Vagina (tissue), 2 donors: ENCODE data around the gene UST. TPM values are rescaled to one million over a fixed set of nuclear protein-coding genes. Genes with fewer than 3 reads are reported as not detected.
A peak's percentile ranks its signal among the peaks of the same experiment; 100 is the strongest.
"Not testable (repeated sequence)": the region's sequence is repeated elsewhere in the genome, so short reads cannot be mapped to it uniquely, and the experiment has no call there.

Source experiments
- DNase-seq, 2 donors: peaks; one replicate each; pipeline ENCODE4 v3.0.0-alpha.2; 2017; ENCODE audit errors: extremely low spot score in 2 of 2
- H3K27ac ChIP-seq: fragments of 200-600 bp; sonication (generic); one replicate; pipeline ENCODE4 v1.5.1; 2019
- H3K27me3 ChIP-seq: fragments of 200-600 bp; sonication (generic); one replicate; pipeline ENCODE4 v1.5.1; 2019
- H3K36me3 ChIP-seq, 2 donors: fragments of 200-600 bp; sonication (generic); one replicate each; pipeline ENCODE4 v1.5.1; 2017 to 2019
- H3K4me1 ChIP-seq: fragments of 200-600 bp; sonication (generic); one replicate; pipeline ENCODE4 v1.5.1; 2019
- H3K4me3 ChIP-seq, 2 donors: fragments of 200-600 bp; sonication (generic); 1 replicate in 1 of 2; 2 replicates in 1 of 2; pipeline ENCODE4 v1.5.1; 2016 to 2019
- H3K9me3 ChIP-seq: fragments of 200-600 bp; sonication (generic); one replicate; pipeline ENCODE4 v1.5.1; 2019
- POLR2A ChIP-seq, 2 donors: fragments of 450-650 bp; IDR thresholded peaks; one replicate each; pipeline ENCODE4 v1.6.1; 2017; ENCODE audit warnings: antibody characterized with exemption in 2 of 2, mild to moderate bottlenecking in 2 of 2, moderate library complexity in 2 of 2
- POLR2AphosphoS5 ChIP-seq, 2 donors: sonication (generic); formaldehyde crosslinking; IDR thresholded peaks; one replicate each; pipeline ENCODE4 v1.9.0; 2017; ENCODE audit warnings: antibody characterized with exemption in 2 of 2, mild to moderate bottlenecking in 2 of 2, low read depth in 1 of 2; ENCODE audit not compliant: insufficient read depth in 1 of 2
- intact Hi-C: fragments of 100-400 bp; cut with DNase I; formaldehyde crosslinking; loops from one replicate; pipeline ENCODE4 v1.15.1; 2023
- total RNA-seq: library from RNA; depleted of rRNA; stranded (reverse); fragments of >200 nt; gene quantifications from one replicate; pipeline ENCODE4 v1.2.3, GENCODE V29; 2016
- TF ChIP-seq, protein P1 (sequence below), 3 experiments: fragments of 450-650 bp in 2 of 3; fragments of 200-600 bp in 1 of 3; sonication (generic) in 1 of 3; IDR thresholded peaks; one replicate each; pipeline ENCODE4 v1.5.1; 2017 to 2019; ENCODE audit warnings: antibody characterized with exemption in 3 of 3, mild to moderate bottlenecking in 2 of 3, moderate library complexity in 2 of 3

UST gene
- total RNA-seq, 1 donor from 2014 or later = 14.2 TPM

DNA sequence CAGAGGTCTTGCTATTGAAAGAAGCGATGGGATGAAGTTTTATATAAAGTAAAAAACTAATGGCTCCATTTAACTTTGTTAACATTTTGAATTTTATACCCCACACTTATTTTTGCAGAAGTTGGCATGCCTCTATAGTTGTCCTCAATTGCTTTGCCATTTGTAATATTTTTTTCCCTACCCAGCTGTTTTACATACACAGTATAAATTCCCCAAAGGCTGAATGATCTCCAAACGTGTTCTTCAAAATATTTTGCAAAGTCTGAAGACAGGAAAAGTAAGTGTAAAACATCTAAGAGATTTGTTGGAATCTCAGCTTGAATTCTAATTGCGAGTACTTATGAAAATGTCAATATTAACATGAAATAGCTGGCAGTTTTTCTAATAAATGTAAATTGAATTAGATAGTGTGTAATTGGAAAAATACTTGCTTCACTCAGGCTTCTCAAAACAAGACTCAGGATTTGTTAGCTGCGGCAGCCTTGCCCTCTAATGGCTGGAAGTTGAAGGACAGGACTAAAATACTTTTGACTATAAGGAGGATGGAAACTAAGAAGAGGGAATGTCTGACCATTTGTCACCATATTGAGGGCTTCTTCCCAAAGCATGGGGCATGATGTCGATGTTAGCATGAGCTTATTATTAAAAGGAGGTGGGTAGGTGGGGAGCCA lies 226.8 kb downstream of the UST start:
- Histone ChIP-seq H3K27me3 (no peaks in the 10 kb centered on the region), H3K36me3 (no peaks in the 10 kb centered on the region), H3K27ac (peak overlapping the region; percentile 21), H3K4me1 (no peaks in the 10 kb centered on the region), H3K9me3 (no peaks in the 10 kb centered on the region), H3K4me3 (no peak overlapping the region)
- intact Hi-C loops = loop anchor here (10.0 kb wide), 1 partner anchor 399 kb away; no protein-coding TSS in a partner anchor
- no peak for DNase-seq
- TF ChIP-seq, protein P1, sequence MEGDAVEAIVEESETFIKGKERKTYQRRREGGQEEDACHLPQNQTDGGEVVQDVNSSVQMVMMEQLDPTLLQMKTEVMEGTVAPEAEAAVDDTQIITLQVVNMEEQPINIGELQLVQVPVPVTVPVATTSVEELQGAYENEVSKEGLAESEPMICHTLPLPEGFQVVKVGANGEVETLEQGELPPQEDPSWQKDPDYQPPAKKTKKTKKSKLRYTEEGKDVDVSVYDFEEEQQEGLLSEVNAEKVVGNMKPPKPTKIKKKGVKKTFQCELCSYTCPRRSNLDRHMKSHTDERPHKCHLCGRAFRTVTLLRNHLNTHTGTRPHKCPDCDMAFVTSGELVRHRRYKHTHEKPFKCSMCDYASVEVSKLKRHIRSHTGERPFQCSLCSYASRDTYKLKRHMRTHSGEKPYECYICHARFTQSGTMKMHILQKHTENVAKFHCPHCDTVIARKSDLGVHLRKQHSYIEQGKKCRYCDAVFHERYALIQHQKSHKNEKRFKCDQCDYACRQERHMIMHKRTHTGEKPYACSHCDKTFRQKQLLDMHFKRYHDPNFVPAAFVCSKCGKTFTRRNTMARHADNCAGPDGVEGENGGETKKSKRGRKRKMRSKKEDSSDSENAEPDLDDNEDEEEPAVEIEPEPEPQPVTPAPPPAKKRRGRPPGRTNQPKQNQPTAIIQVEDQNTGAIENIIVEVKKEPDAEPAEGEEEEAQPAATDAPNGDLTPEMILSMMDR (IDR thresholded peaks at IDR 0.05) = peak in 2 of 3 experiments; percentile 7 to 23
- no peak for TF ChIP-seq POLR2AphosphoS5 (IDR thresholded peaks at IDR 0.05; ENCODE audit: insufficient read depth in 1 of 2, low read depth in 1 of 2)

DNA sequence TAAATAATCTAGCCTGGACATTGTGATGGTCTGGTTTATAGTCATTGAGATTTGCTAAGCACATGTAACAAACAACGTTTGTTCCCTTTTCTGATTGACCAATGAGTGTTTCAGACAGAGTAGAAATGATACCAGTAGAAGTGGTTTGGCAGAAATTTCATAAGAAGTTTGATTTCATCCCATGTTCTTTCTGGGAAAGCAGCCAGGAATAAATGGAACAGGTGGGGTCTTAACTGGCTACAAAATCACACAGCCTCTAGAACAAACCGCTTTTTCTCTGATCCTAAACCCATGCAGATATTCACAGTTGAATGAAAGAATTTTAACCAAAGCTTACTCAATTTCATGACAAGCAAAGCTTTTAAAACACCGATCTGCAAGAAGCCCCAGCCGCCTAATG lies 227.5 kb downstream of the UST start:
- Histone ChIP-seq H3K4me3 (no peak overlapping the region), H3K27ac (no peak overlapping the region), H3K27me3 (no peaks in the 10 kb centered on the region)

DNA sequence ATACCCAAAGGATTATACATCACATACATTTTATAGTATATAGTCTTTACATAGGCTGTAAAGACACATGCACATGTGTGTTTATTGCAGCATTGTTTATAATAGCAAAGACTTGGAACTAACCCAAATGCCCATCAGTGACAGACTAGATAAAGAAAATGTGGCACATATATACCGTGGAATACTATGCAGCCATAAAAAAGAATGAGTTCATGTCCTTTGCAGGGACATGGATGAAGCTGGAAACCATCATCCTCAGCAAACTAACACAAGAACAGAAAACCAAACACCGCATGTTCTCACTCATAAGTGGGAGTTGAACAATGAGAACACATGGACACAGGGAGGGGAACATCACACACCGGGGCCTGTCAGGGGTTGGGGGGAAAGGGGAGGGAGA lies 231.5 kb downstream of the UST start:
- DNase-seq, H3K4me1 ChIP-seq, H3K36me3 ChIP-seq, H3K27ac ChIP-seq, H3K4me3 ChIP-seq, H3K9me3 ChIP-seq, H3K27me3 ChIP-seq: not testable (repeated sequence)
- intact Hi-C loops = loop anchor here (10.0 kb wide), 1 partner anchor 403 kb away; no protein-coding TSS in a partner anchor

More for the DNA sequence above, 227.5 kb downstream of the UST start:
- Histone ChIP-seq H3K4me1 (no peaks in the 10 kb centered on the region), H3K9me3 (no peaks in the 10 kb centered on the region), H3K36me3 (no peaks in the 10 kb centered on the region)
- intact Hi-C loops = loop anchor here (10.0 kb wide), 1 partner anchor 400 kb away; no protein-coding TSS in a partner anchor
- no peak for DNase-seq
- no peak for TF ChIP-seq POLR2A (IDR thresholded peaks at IDR 0.05)
- no peak for TF ChIP-seq POLR2AphosphoS5 (IDR thresholded peaks at IDR 0.05; ENCODE audit: insufficient read depth in 1 of 2, low read depth in 1 of 2)
- TF ChIP-seq, protein P1 (IDR thresholded peaks at IDR 0.05) = no peak

DNA sequence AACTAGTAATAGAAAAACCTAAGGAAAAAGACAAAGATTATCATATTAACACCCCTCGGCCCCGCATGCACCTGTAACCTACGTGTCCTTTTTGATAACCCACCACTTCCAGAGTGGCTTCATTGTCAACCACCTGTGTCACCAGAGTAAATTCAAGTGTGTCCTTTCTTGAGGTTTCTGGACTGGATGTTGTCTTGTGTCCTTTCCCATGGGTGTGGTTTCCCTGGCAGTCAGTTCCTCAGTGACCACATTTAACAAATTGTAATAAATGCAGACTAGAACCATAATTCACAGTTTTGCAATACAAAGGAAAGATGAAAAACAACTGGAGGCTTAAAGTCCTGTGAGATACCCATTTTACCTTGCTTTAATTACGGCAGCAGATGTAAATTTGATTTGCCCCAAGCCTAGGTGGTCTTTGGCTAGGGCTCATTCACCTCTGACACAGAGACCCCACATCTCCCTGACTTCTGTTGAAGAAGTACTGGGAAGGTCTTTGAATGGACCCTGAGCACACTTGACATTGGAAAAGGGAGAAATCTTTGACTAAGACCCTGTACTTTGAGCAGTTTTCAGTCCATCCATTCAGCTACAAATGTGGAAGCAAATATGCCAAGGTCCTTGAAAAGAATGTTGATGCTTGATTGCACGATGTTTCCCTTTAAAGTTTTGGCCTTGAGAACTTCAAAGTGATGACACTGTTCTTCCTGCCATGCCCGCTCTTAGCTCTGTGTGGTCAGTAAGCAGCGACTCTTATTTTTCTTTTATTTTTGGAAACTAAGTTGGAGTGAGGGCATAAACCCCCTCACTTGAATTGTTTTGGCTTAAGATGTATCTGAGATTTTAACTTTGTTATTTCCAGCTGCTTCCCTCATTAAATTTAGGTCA lies 232.4 kb downstream of the UST start:
- H3K27ac ChIP-seq = no peak overlapping the region
- intact Hi-C loops = loop anchor here (10.0 kb wide), 1 partner anchor 404 kb away; no protein-coding TSS in a partner anchor

DNA sequence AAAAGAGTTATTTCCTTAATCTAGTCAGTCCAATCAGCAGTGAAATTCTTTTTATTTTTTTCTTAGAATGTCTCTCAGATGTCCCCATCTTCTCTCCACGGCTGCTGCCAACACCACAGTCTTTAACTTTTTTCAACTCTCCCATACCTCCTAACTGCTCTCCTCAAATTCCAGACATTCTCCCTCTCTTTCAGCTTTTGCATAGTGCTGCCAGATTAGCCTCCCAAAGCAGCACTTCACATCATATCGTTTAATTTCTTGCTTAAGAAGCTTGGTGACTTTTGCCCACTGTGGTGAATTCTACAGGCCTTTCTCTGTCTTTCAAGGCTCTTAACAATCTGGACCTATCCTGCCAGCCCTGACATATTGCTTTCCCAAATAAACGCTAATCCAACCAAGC lies 233.4 kb downstream of the UST start:
- no peaks in the 10 kb centered on the region for H3K9me3 ChIP-seq
- intact Hi-C loops = no loop called here

More for the DNA sequence above, 232.4 kb downstream of the UST start:
- Histone ChIP-seq H3K9me3 (no peaks in the 10 kb centered on the region), H3K36me3 (no peaks in the 10 kb centered on the region), H3K27me3 (no peaks in the 10 kb centered on the region), H3K4me3 (no peak overlapping the region), H3K4me1 (no peaks in the 10 kb centered on the region)
- no peak for DNase-seq
- TF ChIP-seq POLR2AphosphoS5 (IDR thresholded peaks at IDR 0.05; ENCODE audit: insufficient read depth in 1 of 2, low read depth in 1 of 2) (no peak), POLR2A (IDR thresholded peaks at IDR 0.05) (no peak)
- TF ChIP-seq, protein P1 (IDR thresholded peaks at IDR 0.05) = no peak

More for the DNA sequence above, 233.4 kb downstream of the UST start:
- Histone ChIP-seq H3K27me3 (no peaks in the 10 kb centered on the region), H3K27ac (no peak overlapping the region), H3K4me3 (no peak overlapping the region), H3K4me1 (no peaks in the 10 kb centered on the region), H3K36me3 (no peaks in the 10 kb centered on the region)
- DNase-seq = no peak
- TF ChIP-seq, protein P1 (IDR thresholded peaks at IDR 0.05) = no peak
- TF ChIP-seq POLR2A (IDR thresholded peaks at IDR 0.05) = no peak
- no peak for TF ChIP-seq POLR2AphosphoS5 (IDR thresholded peaks at IDR 0.05; ENCODE audit: insufficient read depth in 1 of 2, low read depth in 1 of 2)
